ENCODE measurements around the gene FNDC3B.

The FNDC3B gene

DNA sequence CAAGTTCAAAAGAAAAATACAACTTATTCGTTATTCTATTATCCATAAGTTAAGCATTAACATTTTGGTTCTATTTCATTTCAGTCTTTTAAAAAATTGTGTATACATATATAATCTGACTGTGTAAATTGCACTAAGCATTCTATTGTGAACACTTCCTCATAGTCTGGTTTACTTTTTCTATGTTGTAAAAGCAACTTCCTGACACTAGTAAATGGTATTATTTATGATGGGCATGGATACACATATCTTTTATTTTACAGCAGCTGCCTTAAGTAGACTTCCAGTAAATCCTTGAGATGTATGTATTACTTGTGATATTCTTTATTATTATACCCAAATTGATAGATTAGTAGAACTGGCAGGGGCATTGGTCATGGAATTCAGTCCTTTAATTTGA is 58.2 kb downstream of the FNDC3B start:
- DNase-seq: no peak

DNA sequence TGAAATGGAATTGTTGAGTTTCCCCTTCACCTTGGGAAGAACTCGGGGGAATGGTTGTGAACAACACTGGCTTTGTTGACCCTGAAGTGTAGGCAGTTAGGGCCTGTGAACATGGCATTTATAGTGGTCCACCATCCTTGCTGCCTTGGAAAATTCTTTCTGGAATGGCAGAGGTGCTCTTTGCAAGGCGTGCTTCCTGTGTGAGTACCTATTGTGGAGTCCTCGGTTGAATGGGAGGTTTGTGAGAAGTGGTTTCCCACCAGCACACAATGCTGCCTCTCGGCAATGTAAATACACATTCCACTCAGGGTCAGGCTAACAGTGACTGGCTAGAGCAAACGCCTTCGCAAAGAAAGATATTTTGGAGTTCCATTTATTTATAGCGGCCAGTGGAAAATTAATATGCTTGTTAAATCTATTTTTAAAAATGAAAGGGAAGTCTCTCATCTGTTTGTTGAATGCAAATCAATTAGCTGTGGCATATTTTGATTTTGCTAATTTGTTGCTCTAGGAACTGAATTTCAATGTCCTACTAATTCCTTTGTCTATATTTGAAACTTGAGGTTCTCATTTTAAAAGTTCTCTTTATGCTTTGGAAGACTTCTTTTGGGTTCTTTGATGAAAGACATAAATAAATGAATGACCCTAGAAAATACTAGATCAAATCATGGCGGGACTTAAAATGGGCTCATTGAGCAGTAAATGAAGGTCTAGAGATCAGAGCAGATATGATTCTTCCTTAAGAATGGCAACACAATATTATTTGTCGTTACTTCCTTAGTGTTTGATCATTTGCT is 59.5 kb downstream of the FNDC3B start:
- no peak for DNase-seq

DNA sequence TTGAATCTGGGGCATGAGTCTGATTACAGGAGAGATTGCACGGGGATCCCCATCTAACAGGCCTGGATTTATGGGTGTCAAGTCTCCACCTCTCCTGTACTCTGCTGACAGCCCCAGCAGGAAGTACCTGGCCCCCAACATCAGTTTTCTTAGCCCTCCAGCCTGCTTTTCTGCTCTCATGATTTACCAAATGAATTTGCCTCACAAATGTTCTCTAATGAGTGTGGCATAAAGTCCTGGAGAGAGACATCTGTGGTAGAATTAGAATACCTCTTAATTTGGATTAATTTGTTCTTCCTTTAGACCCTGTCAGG is 60.1 kb downstream of the FNDC3B start:
- no peak for DNase-seq

DNA sequence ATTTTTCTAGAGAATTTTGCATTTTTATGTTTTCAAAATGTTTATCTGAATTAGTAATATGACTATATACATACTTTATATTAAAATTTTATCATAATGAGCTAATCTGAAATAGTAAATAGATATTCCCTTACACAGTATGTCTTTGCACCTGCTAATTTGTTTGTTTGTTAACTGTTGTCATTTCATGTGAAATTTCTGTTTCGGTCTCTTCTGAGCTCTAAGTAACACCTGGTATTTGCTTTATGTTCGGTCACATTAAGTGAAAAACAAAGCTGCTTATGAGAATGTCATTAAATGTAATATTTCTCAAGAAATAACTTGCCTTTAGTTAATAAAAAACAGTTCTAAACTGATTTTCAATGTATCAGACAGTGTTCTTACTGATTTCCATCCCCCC is 61.1 kb downstream of the FNDC3B start:
- DNase-seq: no peak

DNA sequence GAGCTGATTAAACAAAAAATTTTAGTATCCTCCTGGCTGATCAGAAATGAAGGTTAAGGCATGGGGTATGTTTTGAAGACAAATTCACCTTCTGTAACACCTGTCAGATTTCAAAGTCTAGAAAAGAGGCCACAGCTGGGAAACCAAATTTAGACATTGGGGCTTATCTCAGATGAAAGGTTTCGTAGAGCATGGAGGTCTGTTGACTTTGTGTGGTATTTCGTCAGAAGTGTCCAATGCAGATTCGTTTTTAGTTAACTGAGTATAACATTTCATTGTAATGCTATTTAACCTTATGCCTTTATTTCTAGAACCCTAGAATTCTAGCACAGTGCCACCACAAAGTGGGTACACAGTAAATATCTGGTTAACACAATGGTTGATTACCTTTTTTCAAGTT is 61.7 kb downstream of the FNDC3B start:
- DNase-seq: no peak

DNA sequence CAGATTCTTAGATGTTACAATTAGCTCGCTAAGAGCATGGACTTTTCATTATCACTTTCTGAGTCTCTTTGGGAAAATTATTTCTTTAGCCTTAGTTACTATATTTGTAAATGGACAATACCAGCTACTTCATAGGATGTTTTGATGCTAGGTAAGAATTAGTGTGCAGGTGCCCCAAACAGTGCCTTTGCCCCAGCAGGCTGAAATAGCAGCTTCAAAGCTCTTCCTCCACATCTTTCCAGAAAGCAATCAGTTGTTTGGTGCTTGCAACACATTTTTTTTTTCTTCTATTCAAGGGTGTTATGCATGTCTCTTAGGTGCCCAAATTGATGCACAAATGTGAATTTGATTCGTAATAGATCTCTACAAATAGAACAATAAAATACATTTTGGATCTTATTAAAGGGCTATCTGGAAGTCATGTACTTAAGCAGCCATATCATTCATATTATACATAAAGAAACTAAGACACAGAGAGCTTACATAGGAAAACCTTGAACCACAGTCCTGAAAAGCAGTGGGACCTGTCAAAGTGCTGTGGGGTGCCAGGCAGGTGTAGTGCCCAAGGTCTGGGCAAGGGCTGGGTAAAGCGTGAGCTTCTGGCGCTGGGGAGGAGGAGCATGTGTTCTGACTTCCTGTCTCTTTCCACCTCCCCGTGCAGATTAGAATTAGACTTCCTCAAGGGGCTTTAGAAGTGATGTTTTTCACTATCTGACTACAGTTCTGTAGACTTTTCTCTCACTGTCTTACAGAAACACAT is 62.9 kb downstream of the FNDC3B start:
- no peak for DNase-seq

DNA sequence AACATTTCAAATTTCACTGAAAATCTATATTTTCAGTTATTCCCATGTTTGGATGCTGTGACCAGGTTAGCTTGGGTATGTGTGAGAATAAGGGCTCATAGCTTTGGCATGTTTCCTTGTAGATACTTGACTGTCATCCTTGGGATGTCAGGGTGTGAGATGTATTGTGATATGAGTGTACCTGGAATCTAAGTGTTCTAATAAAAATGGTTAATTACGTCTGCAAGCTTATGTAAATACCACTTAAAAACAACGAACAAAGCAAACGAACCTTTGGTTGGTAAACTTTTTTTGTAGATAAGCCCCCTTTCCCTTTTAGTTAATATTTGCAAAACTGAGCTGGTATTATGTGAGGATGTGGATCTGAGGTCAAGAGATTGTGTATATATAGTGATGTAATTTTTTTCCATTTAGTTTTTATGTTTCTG is 63.5 kb downstream of the FNDC3B start:
- no peak for DNase-seq

DNA sequence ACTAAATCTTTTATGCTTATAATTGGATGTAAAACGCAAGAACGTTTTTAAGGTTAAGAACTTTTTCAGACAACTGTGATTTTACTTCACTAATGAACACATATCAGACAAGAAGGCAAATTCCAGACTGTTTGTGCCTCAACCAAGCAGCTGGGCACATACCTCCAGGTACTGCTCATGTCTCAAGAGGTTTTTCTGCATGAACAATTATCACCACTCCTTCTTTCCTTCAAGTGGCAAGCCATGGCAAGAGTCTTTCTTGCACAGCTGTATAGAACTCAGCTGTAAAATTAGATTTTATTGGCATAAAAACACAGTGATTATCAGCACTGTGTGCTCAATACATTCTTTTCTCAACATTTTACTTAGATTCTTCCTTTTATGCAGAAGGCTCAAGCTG is 64.3 kb downstream of the FNDC3B start:
- DNase-seq: peak; percentile 79

DNA sequence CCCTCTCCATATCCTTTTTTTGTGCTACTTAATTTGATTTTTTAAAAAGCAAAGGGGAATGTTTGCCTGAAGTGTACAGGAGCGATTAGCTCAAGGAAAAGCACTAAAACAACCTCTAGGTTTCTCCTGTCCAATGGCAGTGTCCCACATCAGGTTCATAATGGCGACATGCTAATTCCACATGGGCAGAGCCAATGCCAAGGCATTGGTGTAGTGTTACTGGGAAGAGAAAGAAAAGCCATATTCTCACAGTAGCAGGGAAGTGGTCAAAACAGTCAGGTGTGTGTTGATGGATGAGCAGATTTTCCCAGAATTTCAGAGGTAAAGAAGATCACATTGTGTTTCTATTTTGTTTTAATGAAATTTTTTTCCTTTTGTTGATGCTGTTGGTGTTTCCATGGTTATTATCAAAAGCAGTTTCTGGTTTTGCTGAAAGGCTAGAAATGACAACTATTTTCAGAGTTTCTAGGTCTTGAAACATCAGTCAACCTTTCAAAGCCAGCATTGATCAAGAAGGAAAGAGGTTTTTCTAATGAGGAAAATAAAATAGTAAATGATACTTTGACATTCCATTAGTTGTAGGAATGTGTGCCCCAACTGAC is 65.2 kb downstream of the FNDC3B start:
- DNase-seq: no peak

DNA sequence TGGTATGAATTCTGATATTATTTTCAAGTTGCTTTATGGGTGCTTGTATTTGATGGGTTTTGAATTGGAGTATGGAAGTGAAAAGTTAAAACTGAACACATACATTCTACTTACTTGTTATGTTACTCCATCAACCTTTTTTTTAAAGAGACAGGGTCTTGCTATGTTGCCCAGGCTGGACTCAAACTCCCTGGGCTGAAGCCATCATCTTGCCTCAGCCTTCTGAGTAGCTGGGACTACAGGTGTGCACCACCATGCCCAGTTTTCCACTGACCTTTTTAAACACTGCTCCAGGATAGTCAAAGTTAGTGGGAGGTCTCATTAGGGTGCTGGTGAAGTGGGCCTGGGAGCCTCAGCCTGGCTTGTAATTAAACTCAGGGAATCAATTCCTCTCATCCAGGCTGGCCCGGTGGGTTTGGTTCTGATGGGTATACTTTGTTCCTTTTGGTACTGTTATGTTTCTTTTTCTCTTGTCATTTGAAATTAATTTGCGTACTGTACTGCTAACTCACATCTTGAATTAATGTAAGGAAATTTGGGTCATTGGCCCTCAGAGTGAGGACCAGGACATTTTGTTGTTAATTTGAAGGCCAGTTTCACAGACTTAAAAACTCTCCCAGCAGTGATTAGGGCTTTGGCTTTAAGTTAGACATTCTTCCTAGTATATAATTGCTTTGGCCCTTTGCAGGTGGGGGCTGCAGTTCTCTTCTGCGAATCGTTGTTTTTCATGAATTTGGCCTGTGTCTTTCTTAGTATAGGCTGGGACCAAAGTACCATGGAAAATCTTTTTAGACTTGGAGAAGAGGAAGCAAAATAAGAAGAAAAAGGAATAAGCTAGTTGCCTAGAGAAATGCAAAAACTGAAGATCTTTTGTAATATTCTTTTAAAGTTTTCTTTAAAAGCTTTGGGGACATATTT is 66.9 kb downstream of the FNDC3B start:
- DNase-seq: no peak

DNA sequence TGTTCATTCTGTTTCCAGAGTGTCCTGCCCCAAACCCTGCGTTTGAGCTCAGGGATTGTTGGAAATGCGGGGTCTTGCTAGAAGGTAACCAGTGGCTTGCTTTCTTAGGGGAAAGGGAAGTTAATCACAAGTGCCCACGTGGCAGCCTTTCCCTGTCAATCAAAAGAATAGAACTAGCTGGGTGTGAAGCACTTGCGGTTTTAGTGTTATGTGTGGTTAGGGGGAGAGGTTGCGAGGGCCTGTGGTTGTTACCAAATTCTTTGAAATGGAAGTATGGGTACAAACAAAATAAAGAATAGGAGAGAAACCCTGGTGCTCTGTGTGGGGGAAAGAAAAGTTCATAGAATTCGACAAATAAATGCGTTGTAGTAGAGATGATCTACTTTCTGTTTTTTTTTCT is 67.6 kb downstream of the FNDC3B start:
- DNase-seq: peak; percentile 71

DNA sequence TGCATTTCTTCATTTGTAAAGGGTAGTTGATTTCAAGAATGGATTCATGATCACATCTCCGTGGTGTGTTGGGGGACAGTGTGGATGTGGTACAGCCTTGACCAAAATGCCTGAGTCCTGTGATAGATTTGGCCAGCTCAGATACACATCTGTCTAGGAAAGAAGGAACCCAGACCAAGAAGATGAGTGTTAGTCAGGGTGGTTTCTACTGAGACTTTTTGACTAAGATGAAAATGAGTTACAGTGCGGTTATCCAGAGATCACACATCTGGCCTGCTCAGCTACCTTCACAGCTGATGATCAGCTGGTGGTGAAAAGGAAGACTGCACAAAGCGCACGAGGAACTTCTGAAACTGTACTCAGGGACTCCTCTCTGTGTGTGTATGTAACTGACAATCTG is 68.0 kb downstream of the FNDC3B start:
- DNase-seq: peak; percentile 50

DNA sequence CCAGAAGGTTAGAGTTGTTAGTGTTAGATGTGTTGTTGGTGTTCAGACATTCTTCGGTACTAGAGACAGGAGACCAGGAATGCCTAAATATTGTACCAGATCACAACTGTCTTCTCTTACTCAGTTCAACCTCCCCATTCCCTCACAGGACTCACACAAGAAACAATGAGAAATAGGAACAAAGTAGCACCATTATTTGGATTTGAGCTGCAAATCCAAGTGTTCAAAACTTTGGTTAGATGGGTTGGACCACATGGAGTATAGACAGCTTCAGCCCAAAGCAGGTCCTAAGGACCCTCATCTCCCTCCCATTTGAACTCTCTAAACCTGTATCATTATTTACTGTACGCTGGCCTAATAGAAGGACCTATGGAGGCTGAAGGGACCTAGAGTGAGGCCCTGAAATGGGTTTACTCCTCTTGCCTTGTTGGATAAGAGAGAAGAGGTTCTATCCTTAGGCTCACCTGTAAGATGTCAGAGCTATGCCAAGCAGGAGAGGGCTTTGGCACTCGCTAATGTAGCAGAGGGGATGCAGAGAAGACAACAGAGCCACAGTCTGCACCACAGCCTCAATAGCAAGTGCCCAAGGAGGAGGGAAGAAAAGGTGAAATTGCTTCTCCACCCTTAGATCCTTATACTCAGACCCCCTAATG is 70.9 kb downstream of the FNDC3B start:
- DNase-seq: no peak

DNA sequence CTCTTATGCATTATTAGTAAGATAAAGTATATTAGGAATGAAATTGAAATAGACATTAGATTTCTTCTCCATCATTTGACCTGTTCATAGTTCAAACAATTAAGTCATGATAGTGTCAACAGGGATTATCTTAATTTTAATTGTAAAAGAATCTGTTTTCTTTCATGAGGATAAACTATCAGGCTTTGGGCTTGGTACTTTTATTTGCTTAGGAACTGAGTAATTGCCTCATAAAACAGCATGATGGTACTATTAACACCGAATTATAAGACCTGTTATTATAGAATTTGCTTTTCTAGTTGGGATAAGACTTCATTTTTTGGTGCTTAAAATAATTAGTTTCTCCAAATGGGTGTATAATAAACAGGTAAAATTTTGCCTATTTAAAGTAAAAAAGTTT is 71.8 kb downstream of the FNDC3B start:
- no peak for DNase-seq

DNA sequence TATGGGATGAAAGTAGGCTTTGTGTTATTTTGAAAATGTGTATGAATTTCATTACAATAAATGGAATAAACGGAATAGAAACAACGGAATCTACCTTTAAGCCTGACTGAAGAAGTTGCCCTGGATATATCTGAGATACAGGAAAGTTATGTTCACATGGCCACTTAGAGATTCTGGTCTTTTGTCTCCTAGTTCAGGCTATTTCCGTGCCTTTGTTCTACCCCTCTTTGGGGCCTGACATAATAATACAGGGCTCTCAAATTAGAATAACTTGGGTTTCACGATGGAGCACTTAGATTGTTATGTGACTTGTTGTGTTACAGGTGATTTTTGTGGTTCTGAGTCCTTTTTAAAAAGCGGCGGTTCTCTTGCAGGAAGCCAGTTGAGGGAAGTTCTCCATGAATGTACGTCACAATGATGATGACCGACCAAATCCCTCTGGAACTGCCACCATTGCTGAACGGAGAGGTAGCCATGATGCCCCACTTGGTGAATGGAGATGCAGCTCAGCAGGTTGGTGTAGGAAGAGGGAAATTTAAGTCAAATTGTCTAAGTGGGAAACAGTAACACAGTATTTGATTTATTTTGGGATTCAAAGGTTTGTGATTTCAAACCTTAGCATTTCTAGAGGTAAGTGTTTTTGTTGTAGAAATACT is 72.8 kb downstream of the FNDC3B start:
- no peak for DNase-seq

DNA sequence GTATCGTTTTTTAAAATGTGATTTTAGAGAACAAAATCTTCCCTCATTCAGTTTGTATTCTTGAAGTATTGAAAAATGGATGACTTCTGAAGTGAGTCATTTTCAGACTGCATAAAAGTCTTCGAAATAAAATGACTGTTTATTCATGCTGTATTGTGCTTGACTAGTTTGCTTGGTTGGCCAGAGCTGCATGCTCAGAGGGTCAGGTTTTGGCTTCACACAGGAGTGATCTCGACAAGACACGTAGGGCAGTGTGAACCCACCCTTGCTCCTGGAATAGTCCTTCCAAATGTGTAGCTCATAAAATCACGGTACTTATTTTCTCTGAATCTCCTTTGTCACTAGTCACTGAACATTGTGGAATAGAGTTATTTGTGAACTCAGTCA is 73.3 kb downstream of the FNDC3B start:
- no peak for DNase-seq

DNA sequence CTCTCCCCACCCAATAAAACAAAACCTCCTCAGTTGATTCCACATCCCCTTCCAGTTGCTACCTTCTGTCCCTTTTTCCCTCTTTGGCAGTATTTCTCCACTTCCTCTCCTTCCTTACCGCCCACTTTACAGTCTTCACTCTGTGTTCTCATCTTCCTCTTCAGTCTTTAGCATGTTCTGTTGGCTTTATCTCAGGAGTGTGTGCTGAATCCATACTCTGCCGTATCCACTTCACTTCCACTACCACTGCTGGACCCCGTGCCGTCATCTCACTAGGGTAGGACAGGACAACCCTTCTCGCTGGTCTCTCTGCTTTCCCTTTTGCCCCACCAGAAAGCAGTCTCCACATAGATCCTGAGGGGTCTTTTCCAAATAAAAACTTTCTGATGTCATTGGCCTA is 74.3 kb downstream of the FNDC3B start:
- no peak for DNase-seq

DNA sequence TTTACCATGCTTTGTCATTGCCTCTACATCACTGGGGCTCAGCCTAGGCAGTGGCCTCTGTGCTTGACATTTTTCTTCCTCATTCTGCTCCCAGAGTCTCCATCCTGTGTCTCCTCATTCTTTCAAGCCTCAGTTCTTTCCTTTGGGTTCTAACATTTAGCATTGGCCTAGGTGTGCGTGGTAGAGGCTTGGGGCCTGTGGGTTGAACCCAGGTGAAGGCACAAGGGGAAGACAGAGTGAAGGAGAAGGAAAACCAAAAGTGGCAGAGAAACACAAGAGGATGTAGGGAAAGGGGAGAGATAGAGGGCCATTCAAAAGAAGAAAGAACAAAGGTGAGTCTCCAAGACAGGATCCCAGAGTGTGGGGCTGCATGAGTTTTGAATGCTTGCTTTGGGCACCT is 75.7 kb downstream of the FNDC3B start:
- DNase-seq: no peak

DNA sequence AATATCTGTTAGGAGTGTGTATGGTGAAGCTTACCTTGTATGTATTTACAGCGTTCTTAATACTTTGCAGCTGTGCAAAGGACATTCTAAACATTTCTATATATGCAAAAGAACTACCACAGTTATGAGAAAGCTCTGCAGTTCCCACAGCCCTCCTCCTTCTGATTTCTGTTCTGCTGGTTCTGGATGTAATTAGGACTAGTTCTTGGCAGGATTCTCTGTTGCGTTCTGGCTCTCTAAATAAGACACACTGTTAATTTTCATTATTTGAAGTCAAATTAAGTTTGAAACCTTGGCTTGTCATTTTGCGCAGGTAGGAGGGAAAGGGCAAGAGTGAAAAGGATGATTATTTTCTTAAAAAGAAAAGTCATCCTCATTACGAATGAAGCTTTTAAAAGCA is 76.4 kb downstream of the FNDC3B start:
- peak; percentile 39 for DNase-seq

DNA sequence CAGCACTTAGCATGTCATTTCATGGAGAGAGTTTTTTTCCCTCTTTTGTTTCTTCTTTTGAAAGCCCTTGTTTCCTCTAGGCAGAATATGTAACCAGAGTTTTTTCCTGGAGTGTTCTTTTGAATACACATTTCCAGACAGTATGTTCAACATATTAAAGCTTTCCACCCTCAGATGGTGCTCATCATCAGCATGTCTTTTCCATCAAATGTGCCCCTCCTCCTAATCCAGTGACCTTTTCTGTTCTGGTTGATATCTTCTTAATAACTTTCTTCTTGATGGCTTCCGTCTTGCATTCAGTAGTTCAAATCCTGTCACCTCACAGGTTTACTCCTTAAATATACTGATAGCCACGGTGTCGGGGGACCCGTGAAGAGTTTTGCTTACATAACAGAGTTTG is 78.6 kb downstream of the FNDC3B start:
- no peak for DNase-seq

DNA sequence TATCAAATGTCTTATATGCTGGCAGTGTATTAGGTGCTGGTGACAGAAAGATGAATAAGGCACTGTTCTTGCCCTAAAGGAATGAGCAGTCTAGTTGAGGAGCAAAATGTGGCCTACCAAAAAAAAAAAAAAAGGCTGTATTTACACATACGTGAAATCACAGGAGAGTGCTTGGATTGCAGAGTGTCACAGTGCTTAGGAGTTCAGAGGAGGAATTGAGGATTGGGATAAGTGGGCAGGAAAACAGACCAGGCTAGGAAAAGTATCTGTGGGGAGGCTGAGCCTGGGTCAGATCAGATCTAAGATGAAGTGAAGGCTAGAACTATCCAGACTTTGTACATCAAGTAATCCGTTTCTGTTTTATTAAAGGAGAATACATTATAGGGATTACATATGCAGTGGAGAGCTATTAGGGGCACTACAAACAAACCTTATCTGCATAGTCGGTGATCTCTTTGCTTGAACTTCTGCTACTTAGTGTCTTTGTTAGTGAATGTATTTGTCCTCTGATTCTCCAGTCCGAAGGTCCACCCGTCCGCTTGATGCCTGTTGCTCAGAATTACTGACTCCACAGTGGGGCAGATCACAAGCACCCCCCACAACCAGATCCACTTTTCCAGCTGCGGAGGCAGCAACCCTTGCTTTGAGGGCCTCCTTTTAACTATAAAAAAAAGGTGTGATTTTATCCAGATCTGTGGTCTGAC is 80.0 kb downstream of the FNDC3B start:
- DNase-seq: no peak

Data from fibroblast of upper back skin (primary cell).